GM12872 (cell line): ENCODE measurements around the gene TMEM266.

Experiments used
- CTCF ChIP-seq: IDR thresholded peaks from 3 replicates; pipeline ENCODE4 v1.5.1; 2011; ENCODE audit warnings: low read depth, mild to moderate bottlenecking, low read length, moderate library complexity; ENCODE audit not compliant: insufficient read depth

The TMEM266 gene

GRCh38 chr15:76179023-76179422 lies 119.2 kb downstream of the TMEM266 start:
- no peak for TF ChIP-seq CTCF

GRCh38 chr15:76180321-76180720 lies 120.5 kb downstream of the TMEM266 start:
- TF ChIP-seq CTCF, result no peak

- no peak for TF ChIP-seq CTCF
These were observed 121.9 kb downstream of the TMEM266 start for GRCh38 chr15:76181705-76182107.

GRCh38 chr15:76183930-76184649 lies 124.3 kb downstream of the TMEM266 start:
- no peak for TF ChIP-seq CTCF

GRCh38 chr15:76184650-76185035 lies 124.9 kb downstream of the TMEM266 start:
- TF ChIP-seq CTCF, result no peak

- TF ChIP-seq CTCF, result peak; percentile 80
These were observed 125.9 kb downstream of the TMEM266 start for GRCh38 chr15:76185716-76186115.

- no peak for TF ChIP-seq CTCF
These were observed 127.4 kb downstream of the TMEM266 start for GRCh38 chr15:76187163-76187562.
